OCI-LY3 (cell line): Measurements from ENCODE around the gene ADM.

Source experiments
- CTCF ChIP-seq: fragments of 200-600, 300-600 bp; sonication (generic); IDR thresholded peaks from 2 replicates; pipeline ENCODE4 v1.5.1; 2014; ENCODE audit warnings: antibody characterized with exemption, low read length, low read depth
- EZH2phosphoT487 ChIP-seq: fragments of 200-600 bp; shearing (Covaris generic); IDR thresholded peaks from 2 replicates; pipeline ENCODE4 v1.6.1; 2018; ENCODE audit warnings: antibody characterized with exemption, mixed run types, low read depth

- no peak for TF ChIP-seq CTCF
- TF ChIP-seq EZH2phosphoT487, result no peak
These were observed 22.8 kb upstream of the ADM start for GRCh38 chr11:10282117-10282516.
